Activated naive CD8-positive, alpha-beta T cell (primary cell): Measurements from ENCODE around the gene GATAD2B.
"Not testable (repeated sequence)": the region's sequence is repeated elsewhere in the genome, so short reads cannot be mapped to it uniquely, and the experiment has no call there.

Source experiments
- H3K27ac Mint-ChIP-seq: one replicate; pipeline ENCODE4 v1.8.0; 2021; ENCODE audit warnings: mixed read lengths
- H3K27me3 Mint-ChIP-seq: one replicate; pipeline ENCODE4 v1.8.0; 2021; ENCODE audit warnings: mixed read lengths
- H3K36me3 Mint-ChIP-seq: one replicate; pipeline ENCODE4 v1.8.0; 2021; ENCODE audit warnings: mixed read lengths
- H3K4me1 Mint-ChIP-seq: one replicate; pipeline ENCODE4 v1.8.0; 2021; ENCODE audit warnings: low read depth, mixed read lengths
- H3K4me3 Mint-ChIP-seq: one replicate; pipeline ENCODE4 v1.8.0; 2021; ENCODE audit warnings: mild to moderate bottlenecking, mixed read lengths
- H3K9me3 Mint-ChIP-seq: one replicate; pipeline ENCODE4 v1.8.0; 2021; ENCODE audit warnings: low read depth, mixed read lengths

The GATAD2B gene

GRCh38 chr1:153903841-153904455, 18.8 kb downstream of the GATAD2B start:
- peaks cover 52% of the 10 kb centered on the region for H3K4me1 Mint-ChIP-seq
- H3K27ac Mint-ChIP-seq, result no peak overlapping the region
- no peaks in the 10 kb centered on the region for H3K27me3 Mint-ChIP-seq
- peaks cover 10% of the 10 kb centered on the region for H3K36me3 Mint-ChIP-seq
- no peak overlapping the region for H3K4me3 Mint-ChIP-seq
- no peaks in the 10 kb centered on the region for H3K9me3 Mint-ChIP-seq

GRCh38 chr1:153899509-153899908, 23.3 kb downstream of the GATAD2B start:
- Mint-ChIP-seq H3K27me3 (no peaks in the 10 kb centered on the region), H3K9me3 (no peaks in the 10 kb centered on the region), H3K4me3 (no peak overlapping the region), H3K27ac (peak overlapping the region; percentile 66), H3K36me3 (peaks cover 4% of the 10 kb centered on the region), H3K4me1 (peaks cover 40% of the 10 kb centered on the region)

GRCh38 chr1:153895866-153896265, 26.9 kb downstream of the GATAD2B start:
- Mint-ChIP-seq H3K27ac (peak overlapping the region; percentile 70), H3K4me1 (peaks cover 30% of the 10 kb centered on the region)
- H3K36me3 Mint-ChIP-seq, H3K9me3 Mint-ChIP-seq, H3K4me3 Mint-ChIP-seq, H3K27me3 Mint-ChIP-seq: not testable (repeated sequence)

- H3K27me3 Mint-ChIP-seq, H3K27ac Mint-ChIP-seq, H3K9me3 Mint-ChIP-seq, H3K4me3 Mint-ChIP-seq, H3K36me3 Mint-ChIP-seq: not testable (repeated sequence)
- H3K4me1 Mint-ChIP-seq, result peaks cover 45% of the 10 kb centered on the region
Observed at GRCh38 chr1:153891042-153891441, 31.7 kb downstream of the GATAD2B start.

GRCh38 chr1:153888533-153888932, 34.2 kb downstream of the GATAD2B start:
- peaks cover 8% of the 10 kb centered on the region for H3K36me3 Mint-ChIP-seq
- peak overlapping the region; percentile 83 for H3K27ac Mint-ChIP-seq
- H3K4me3 Mint-ChIP-seq, result peak overlapping the region; percentile 65
- H3K9me3 Mint-ChIP-seq, result no peaks in the 10 kb centered on the region
- H3K27me3 Mint-ChIP-seq, result no peaks in the 10 kb centered on the region
- peaks cover 49% of the 10 kb centered on the region for H3K4me1 Mint-ChIP-seq

- Mint-ChIP-seq H3K4me1 (peaks cover 44% of the 10 kb centered on the region), H3K9me3 (no peaks in the 10 kb centered on the region), H3K36me3 (peaks cover 8% of the 10 kb centered on the region), H3K4me3 (no peak overlapping the region), H3K27me3 (no peaks in the 10 kb centered on the region), H3K27ac (no peak overlapping the region)
Observed at GRCh38 chr1:153886127-153886526, 36.6 kb downstream of the GATAD2B start.

- Mint-ChIP-seq H3K4me1 (peaks cover 37% of the 10 kb centered on the region), H3K36me3 (peaks cover 2% of the 10 kb centered on the region), H3K9me3 (no peaks in the 10 kb centered on the region), H3K27ac (no peak overlapping the region), H3K27me3 (no peaks in the 10 kb centered on the region), H3K4me3 (no peak overlapping the region)
Observed at GRCh38 chr1:153883223-153883622, 39.5 kb downstream of the GATAD2B start.

GRCh38 chr1:153882296-153882912, 40.4 kb downstream of the GATAD2B start:
- H3K36me3 Mint-ChIP-seq, result peaks cover 2% of the 10 kb centered on the region
- no peaks in the 10 kb centered on the region for H3K9me3 Mint-ChIP-seq
- no peak overlapping the region for H3K4me3 Mint-ChIP-seq
- no peaks in the 10 kb centered on the region for H3K27me3 Mint-ChIP-seq
- no peak overlapping the region for H3K27ac Mint-ChIP-seq
- H3K4me1 Mint-ChIP-seq, result peaks cover 32% of the 10 kb centered on the region

GRCh38 chr1:153881751-153882150, 41.0 kb downstream of the GATAD2B start:
- H3K4me3 Mint-ChIP-seq, result no peak overlapping the region
- H3K27ac Mint-ChIP-seq, result no peak overlapping the region
- H3K36me3 Mint-ChIP-seq, result no peaks in the 10 kb centered on the region
- peaks cover 27% of the 10 kb centered on the region for H3K4me1 Mint-ChIP-seq
- H3K27me3 Mint-ChIP-seq, result no peaks in the 10 kb centered on the region
- no peaks in the 10 kb centered on the region for H3K9me3 Mint-ChIP-seq

- Mint-ChIP-seq H3K4me3 (no peak overlapping the region), H3K9me3 (no peaks in the 10 kb centered on the region), H3K27me3 (no peaks in the 10 kb centered on the region), H3K27ac (no peak overlapping the region), H3K4me1 (peaks cover 27% of the 10 kb centered on the region), H3K36me3 (no peaks in the 10 kb centered on the region)
Observed at GRCh38 chr1:153880962-153881361, 41.8 kb downstream of the GATAD2B start.

GRCh38 chr1:153880024-153880423, 42.7 kb downstream of the GATAD2B start:
- peak overlapping the region; percentile 78 for H3K27ac Mint-ChIP-seq
- peaks cover 6% of the 10 kb centered on the region for H3K36me3 Mint-ChIP-seq
- H3K27me3 Mint-ChIP-seq, result no peaks in the 10 kb centered on the region
- H3K4me1 Mint-ChIP-seq, result peaks cover 31% of the 10 kb centered on the region
- H3K9me3 Mint-ChIP-seq, result no peaks in the 10 kb centered on the region
- no peak overlapping the region for H3K4me3 Mint-ChIP-seq

GRCh38 chr1:153877112-153877511, 45.7 kb downstream of the GATAD2B start:
- no peak overlapping the region for H3K27ac Mint-ChIP-seq
- no peak overlapping the region for H3K4me3 Mint-ChIP-seq
- peaks cover 41% of the 10 kb centered on the region for H3K4me1 Mint-ChIP-seq

GRCh38 chr1:153872934-153873333, 49.8 kb downstream of the GATAD2B start:
- Mint-ChIP-seq H3K27me3 (no peaks in the 10 kb centered on the region), H3K36me3 (peaks cover 12% of the 10 kb centered on the region), H3K27ac (peak overlapping the region; percentile 41), H3K9me3 (no peaks in the 10 kb centered on the region), H3K4me3 (no peak overlapping the region), H3K4me1 (peaks cover 48% of the 10 kb centered on the region)

More at GRCh38 chr1:153877112-153877511, 45.7 kb downstream of the GATAD2B start:
- no peaks in the 10 kb centered on the region for H3K9me3 Mint-ChIP-seq
- peaks cover 8% of the 10 kb centered on the region for H3K36me3 Mint-ChIP-seq
- H3K27me3 Mint-ChIP-seq, result no peaks in the 10 kb centered on the region

GRCh38 chr1:153872331-153872730, 50.4 kb downstream of the GATAD2B start:
- Mint-ChIP-seq H3K4me1 (peaks cover 47% of the 10 kb centered on the region), H3K9me3 (no peaks in the 10 kb centered on the region), H3K4me3 (no peak overlapping the region), H3K27ac (peak overlapping the region; percentile 41), H3K27me3 (no peaks in the 10 kb centered on the region), H3K36me3 (peaks cover 12% of the 10 kb centered on the region)

GRCh38 chr1:153869486-153869885, 53.3 kb downstream of the GATAD2B start:
- peak overlapping the region; percentile 43 for H3K27ac Mint-ChIP-seq
- peaks cover 51% of the 10 kb centered on the region for H3K4me1 Mint-ChIP-seq
- H3K27me3 Mint-ChIP-seq, result no peaks in the 10 kb centered on the region
- H3K9me3 Mint-ChIP-seq, result no peaks in the 10 kb centered on the region
- no peak overlapping the region for H3K4me3 Mint-ChIP-seq
- peaks cover 6% of the 10 kb centered on the region for H3K36me3 Mint-ChIP-seq
